ENCODE data around the gene SMG9.

Gene SMG9

DNA sequence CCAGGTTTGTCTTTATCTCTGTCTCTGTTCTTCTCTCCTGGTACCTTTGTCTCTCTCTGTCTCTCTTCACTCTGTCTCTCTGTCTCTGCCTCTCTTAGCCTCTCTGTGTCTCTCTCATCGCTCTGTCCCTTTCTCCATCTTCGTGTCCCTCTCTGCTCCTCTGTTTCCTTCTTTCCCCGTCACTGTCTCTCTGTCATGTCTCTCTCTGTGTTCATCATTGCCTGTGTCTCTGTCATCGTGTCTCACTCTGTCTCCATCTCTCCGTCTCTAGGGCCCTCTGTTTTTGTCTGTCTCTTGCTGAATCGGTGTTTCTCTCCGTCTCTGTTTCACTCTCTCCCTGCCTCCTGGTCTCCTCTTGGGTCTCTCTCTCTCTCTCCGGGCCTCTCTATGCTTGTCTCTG, 28.9 kb upstream of the SMG9 start:
- TF ChIP-seq, protein P1, sequence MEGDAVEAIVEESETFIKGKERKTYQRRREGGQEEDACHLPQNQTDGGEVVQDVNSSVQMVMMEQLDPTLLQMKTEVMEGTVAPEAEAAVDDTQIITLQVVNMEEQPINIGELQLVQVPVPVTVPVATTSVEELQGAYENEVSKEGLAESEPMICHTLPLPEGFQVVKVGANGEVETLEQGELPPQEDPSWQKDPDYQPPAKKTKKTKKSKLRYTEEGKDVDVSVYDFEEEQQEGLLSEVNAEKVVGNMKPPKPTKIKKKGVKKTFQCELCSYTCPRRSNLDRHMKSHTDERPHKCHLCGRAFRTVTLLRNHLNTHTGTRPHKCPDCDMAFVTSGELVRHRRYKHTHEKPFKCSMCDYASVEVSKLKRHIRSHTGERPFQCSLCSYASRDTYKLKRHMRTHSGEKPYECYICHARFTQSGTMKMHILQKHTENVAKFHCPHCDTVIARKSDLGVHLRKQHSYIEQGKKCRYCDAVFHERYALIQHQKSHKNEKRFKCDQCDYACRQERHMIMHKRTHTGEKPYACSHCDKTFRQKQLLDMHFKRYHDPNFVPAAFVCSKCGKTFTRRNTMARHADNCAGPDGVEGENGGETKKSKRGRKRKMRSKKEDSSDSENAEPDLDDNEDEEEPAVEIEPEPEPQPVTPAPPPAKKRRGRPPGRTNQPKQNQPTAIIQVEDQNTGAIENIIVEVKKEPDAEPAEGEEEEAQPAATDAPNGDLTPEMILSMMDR (IDR thresholded peaks at IDR 0.05; ENCODE audit: low read depth, low read length, poor library complexity, severe bottlenecking) = no peak
- TF ChIP-seq EZH2phosphoT487 (IDR thresholded peaks at IDR 0.05; ENCODE audit: borderline replicate concordance, low read length) = no peak
- Histone ChIP-seq H3F3A (ENCODE audit: control insufficient read depth, insufficient read depth) (peaks cover 20% of the 10 kb centered on the region), H3K36me3 (ENCODE audit: control insufficient read depth, low read length) (peaks cover 10% of the 10 kb centered on the region), H3K4me2 (ENCODE audit: low read length) (peak overlapping the region; percentile 90), H3K4me1 (ENCODE audit: control insufficient read depth, low read length) (peaks cover 61% of the 10 kb centered on the region), H3K9me3 (ENCODE audit: control insufficient read depth, insufficient read depth, low read length) (no peaks in the 10 kb centered on the region), H3K27me3 (ENCODE audit: control insufficient read depth, low read length) (no peaks in the 10 kb centered on the region), H4K20me1 (ENCODE audit: control insufficient read depth, insufficient read depth, low read depth, low read length) (no peaks in the 10 kb centered on the region), H3K4me3 (ENCODE audit: low read length) (peak overlapping the region; percentile 94), H3K9me2 (replicated peaks; ENCODE audit: control insufficient read depth, low read length) (no peaks in the 10 kb centered on the region), H3K79me2 (ENCODE audit: control insufficient read depth, low read length) (peaks cover 37% of the 10 kb centered on the region), H3K27ac (ENCODE audit: low read depth, low read length) (peak overlapping the region; percentile 95)

DNA sequence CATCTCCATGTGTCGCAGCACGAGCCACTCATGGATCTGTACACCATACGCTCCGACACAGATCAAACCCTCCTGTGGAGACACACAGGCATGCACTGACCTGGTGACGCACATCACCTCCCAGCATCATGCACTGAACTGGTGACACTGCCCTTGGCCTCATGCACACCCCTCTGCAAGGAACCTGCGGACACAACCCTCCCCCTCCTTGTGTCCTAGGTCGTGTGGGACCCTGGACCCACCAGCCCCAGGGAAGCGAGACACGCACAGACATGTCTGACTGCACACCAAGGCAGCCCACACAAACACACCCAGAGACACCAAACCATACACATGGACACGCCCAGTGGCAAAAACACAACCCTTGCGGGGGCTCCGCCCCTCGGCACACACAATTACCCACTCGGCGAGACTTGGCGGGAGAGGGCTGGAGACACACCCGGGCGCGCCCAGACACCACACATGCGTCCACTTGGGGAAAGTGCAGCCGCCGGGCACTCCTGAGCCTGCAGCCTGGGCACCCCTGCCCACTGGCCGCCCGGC, 28.0 kb upstream of the SMG9 start:
- Histone ChIP-seq H3F3A (ENCODE audit: control insufficient read depth, insufficient read depth) (peaks cover 27% of the 10 kb centered on the region), H3K36me3 (ENCODE audit: control insufficient read depth, low read length) (peaks cover 10% of the 10 kb centered on the region), H3K27ac (ENCODE audit: low read depth, low read length) (peak overlapping the region; percentile 95), H3K27me3 (ENCODE audit: control insufficient read depth, low read length) (no peaks in the 10 kb centered on the region), H3K79me2 (ENCODE audit: control insufficient read depth, low read length) (peaks cover 37% of the 10 kb centered on the region), H4K20me1 (ENCODE audit: control insufficient read depth, insufficient read depth, low read depth, low read length) (no peaks in the 10 kb centered on the region), H3K9me2 (replicated peaks; ENCODE audit: control insufficient read depth, low read length) (no peaks in the 10 kb centered on the region), H3K4me2 (ENCODE audit: low read length) (peak overlapping the region; percentile 90), H3K9me3 (ENCODE audit: control insufficient read depth, insufficient read depth, low read length) (no peaks in the 10 kb centered on the region), H3K4me1 (ENCODE audit: control insufficient read depth, low read length) (peaks cover 70% of the 10 kb centered on the region), H3K4me3 (ENCODE audit: low read length) (peak overlapping the region; percentile 94)
- TF ChIP-seq, protein P1 (IDR thresholded peaks at IDR 0.05; ENCODE audit: low read depth, low read length, poor library complexity, severe bottlenecking) = peak; percentile 10
- TF ChIP-seq EZH2phosphoT487 (IDR thresholded peaks at IDR 0.05; ENCODE audit: borderline replicate concordance, low read length) = no peak

DNA sequence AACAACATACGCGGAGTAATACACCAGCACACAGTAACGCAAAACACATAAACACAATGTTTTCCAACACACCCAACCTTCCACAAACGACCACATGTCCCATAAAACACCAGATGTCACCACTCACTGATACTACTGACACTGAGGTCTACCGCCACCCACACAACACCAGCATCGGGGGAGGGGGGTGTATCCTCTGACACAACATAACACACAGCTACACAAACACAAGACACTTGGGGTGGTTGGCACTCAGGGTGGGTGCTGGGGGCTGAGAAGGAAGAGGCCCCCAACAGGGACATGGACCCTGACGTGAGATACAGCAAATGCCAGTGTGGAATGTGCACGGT, 27.5 kb upstream of the SMG9 start:
- H3K4me1 ChIP-seq (ENCODE audit: control insufficient read depth, low read length) = peaks cover 74% of the 10 kb centered on the region
- H3K79me2 ChIP-seq (ENCODE audit: control insufficient read depth, low read length) = peaks cover 38% of the 10 kb centered on the region
- peak overlapping the region; percentile 95 for H3K27ac ChIP-seq (ENCODE audit: low read depth, low read length)
- H3K4me3 ChIP-seq (ENCODE audit: low read length) = peak overlapping the region; percentile 94
- H4K20me1 ChIP-seq (ENCODE audit: control insufficient read depth, insufficient read depth, low read depth, low read length) = no peaks in the 10 kb centered on the region
- H3K9me2 ChIP-seq (replicated peaks; ENCODE audit: control insufficient read depth, low read length) = no peaks in the 10 kb centered on the region
- H3F3A ChIP-seq (ENCODE audit: control insufficient read depth, insufficient read depth) = peaks cover 32% of the 10 kb centered on the region
- TF ChIP-seq, protein P1 (IDR thresholded peaks at IDR 0.05; ENCODE audit: low read depth, low read length, poor library complexity, severe bottlenecking) = no peak
- TF ChIP-seq EZH2phosphoT487 (IDR thresholded peaks at IDR 0.05; ENCODE audit: borderline replicate concordance, low read length) = no peak
- H3K4me2 ChIP-seq (ENCODE audit: low read length) = peak overlapping the region; percentile 90
- no peaks in the 10 kb centered on the region for H3K9me3 ChIP-seq (ENCODE audit: control insufficient read depth, insufficient read depth, low read length)
- H3K27me3 ChIP-seq (ENCODE audit: control insufficient read depth, low read length) = no peaks in the 10 kb centered on the region
- peaks cover 10% of the 10 kb centered on the region for H3K36me3 ChIP-seq (ENCODE audit: control insufficient read depth, low read length)
